Psoas muscle (tissue), 8 donors: ENCODE results near the gene LRIG2. TPM values are rescaled to one million over a fixed set of nuclear protein-coding genes. Genes with fewer than 3 reads are reported as not detected.

Source experiments
- ATAC-seq, 4 donors: fragments of 200-7000 bp; cut with Tn5 transposase; one replicate each; pipeline ENCODE4 v1.9.1; 2020; ENCODE audit warnings: moderate library complexity in 3 of 4, mild to moderate bottlenecking in 2 of 4
- DNase-seq, 2 donors: peaks; one replicate each; pipeline ENCODE4 v3.0.0-alpha.2; 2020
- H3K27ac ChIP-seq: fragments of 200-600 bp; one replicate; pipeline ENCODE4 v1.8.0; 2022
- H3K27me3 ChIP-seq, 3 donors: fragments of 200-600 bp in 1 of 3; one replicate each; pipeline versions ENCODE4 v1.6.1 to v1.8.0; 2013 to 2022; ENCODE audit warnings: low read length in 2 of 3, mild to moderate bottlenecking in 2 of 3, moderate library complexity in 1 of 3; ENCODE audit not compliant: insufficient read depth in 3 of 3
- H3K36me3 ChIP-seq, 2 donors: fragments of 200-600 bp in 1 of 2; one replicate each; pipeline versions ENCODE4 v1.6.1 to v1.8.0; 2013 to 2022; ENCODE audit warnings: low read depth in 1 of 2, mild to moderate bottlenecking in 1 of 2, moderate library complexity in 1 of 2; ENCODE audit not compliant: insufficient read depth in 1 of 2
- H3K4me1 ChIP-seq: fragments of 200-600 bp; one replicate; pipeline ENCODE4 v1.8.0; 2022
- H3K4me3 ChIP-seq: fragments of 200-600 bp; one replicate; pipeline ENCODE4 v1.8.0; 2022; ENCODE audit warnings: mild to moderate bottlenecking
- H3K9me3 ChIP-seq: fragments of 200-600 bp; one replicate; pipeline ENCODE4 v1.8.0; 2022
- CTCF ChIP-seq: fragments of 200-600 bp; IDR thresholded peaks from one replicate; pipeline ENCODE4 v1.8.0; 2022; ENCODE audit warnings: antibody characterized with exemption
- WGBS, 3 donors: extraction: QIAGEN DNeasy Blood & Tissue Kit; methylation state at CpG; one replicate each; pipeline versions ENCODE4 v1.1.6 to v1.1.7; 2013; 5-methylcytosine and 5-hydroxymethylcytosine counted together
- intact Hi-C, 2 donors: fragments of 100-400 bp; cut with DNase I; formaldehyde crosslinking; loops; one replicate each; pipeline versions ENCODE4 v1.11.0 to v1.14.2; 2022
- polyA plus RNA-seq, 3 donors: library from polyadenylated mRNA; stranded (reverse); fragments of 200-250 nt; gene quantifications; one replicate each; pipeline ENCODE4 v1.2.3, GENCODE V29; 2013
- total RNA-seq, 4 donors: library from RNA; stranded (reverse); fragmentation: NEBNext Ultra II Directional in 2 of 4; extraction: Animal tissue kit (Norgen Biotek cat#: 25700) in 2 of 4; gene quantifications; one replicate each; pipeline versions ENCODE4 v1.2.1 to v1.2.4, GENCODE V29; 2021 to 2023
- donor health status: healthy with polysubstance abuse.
- donor health status: DM: no; HTN: no; CAD: no; lungs with moderate emphysema.
- donor health status: Bipolar disorder and iron deficiency.
- donor health status: healthy.
- donor health status: DM: yes; HTN: yes; CAD: no.
- donor health status: DM: no; HTN: no; CAD: no.
- donor health status: DM: no; HTN: no; CAD: no.
- donor health status: DM: yes; HTN: yes; CAD: no.

Gene LRIG2
- total and polyA plus RNA-seq, 7 donors, result 2.2 to 6.0 (median 3.4) TPM

- no peak for ATAC-seq
- intact Hi-C loops, result loop anchor here (2.0 to 10.0 kb wide), 4 partner anchors 83 to 323 kb away; partner anchors contain the start of genes PPM1J (in 1 of the 2) and SLC16A1 (in 1 of the 2)
- peaks cover 7% of the 10 kb centered on the region for H3K4me1 ChIP-seq
These were observed 33.0 kb upstream of the LRIG2 start for GRCh38 chr1:113040041-113040440.

GRCh38 chr1:113040718-113041412, 32.1 kb upstream of the LRIG2 start:
- DNase-seq (no peak), ATAC-seq (no peak)
- Histone ChIP-seq H3K9me3 (no peaks in the 10 kb centered on the region), H3K36me3 (no peaks in the 10 kb centered on the region), H3K27ac (no peak overlapping the region), H3K4me3 (no peak overlapping the region), H3K4me1 (peaks cover 7% of the 10 kb centered on the region), H3K27me3 (no peaks in the 10 kb centered on the region)
- intact Hi-C loops, result loop anchor here (2.0 to 10.0 kb wide), 4 partner anchors 84 to 324 kb away; partner anchors contain the start of genes PPM1J (in 1 of the 2) and SLC16A1 (in 1 of the 2)
- no peak for TF ChIP-seq CTCF
- 75 to 92% (median 84%) methylated on average over 8 of the region's 8 CpGs for WGBS, 3 donors

More at GRCh38 chr1:113040041-113040440, 33.0 kb upstream of the LRIG2 start:
- TF ChIP-seq CTCF, result no peak
- H3K4me3 ChIP-seq, result no peak overlapping the region
- H3K9me3 ChIP-seq, result no peaks in the 10 kb centered on the region
- no peak overlapping the region for H3K27ac ChIP-seq
- DNase-seq, result no peak
- WGBS, 3 donors, result 54 to 64% (median 57%) methylated on average over 2 of the region's 2 CpGs
- no peaks in the 10 kb centered on the region for H3K36me3 ChIP-seq
- no peaks in the 10 kb centered on the region for H3K27me3 ChIP-seq

- intact Hi-C loops, result loop anchor here (1.0 to 10.0 kb wide), 7 partner anchors 84 to 325 kb away; partner anchors contain the start of genes PPM1J (in 1 of the 2) and SLC16A1 (in 1 of the 2)
- 41 to 52% (median 45%) methylated on average over 1 of the region's 1 CpG for WGBS, 3 donors
- ATAC-seq, result no peak
These were observed 31.3 kb upstream of the LRIG2 start for GRCh38 chr1:113041569-113042284.

More at GRCh38 chr1:113041569-113042284, 31.3 kb upstream of the LRIG2 start:
- no peaks in the 10 kb centered on the region for H3K36me3 ChIP-seq
- H3K27me3 ChIP-seq, result no peaks in the 10 kb centered on the region
- peaks cover 7% of the 10 kb centered on the region for H3K4me1 ChIP-seq
- TF ChIP-seq CTCF, result no peak
- no peak overlapping the region for H3K4me3 ChIP-seq
- no peak for DNase-seq
- no peaks in the 10 kb centered on the region for H3K9me3 ChIP-seq
- H3K27ac ChIP-seq, result no peak overlapping the region
